ENCODE measurements around the gene MCC. TPM values are rescaled to one million over a fixed set of nuclear protein-coding genes. Genes with fewer than 3 reads are reported as not detected.
A peak's percentile ranks its signal among the peaks of the same experiment; 100 is the strongest.

MCC gene
- total RNA-seq, 1 donor from 2014 or later = 46.1 TPM

- Mint-ChIP-seq H3K27ac (ENCODE audit: unreplicated experiment) (no peak overlapping the region), H3K36me3 (ENCODE audit: unreplicated experiment) (peaks cover 4% of the 10 kb centered on the region)
- TF ChIP-seq, protein P1, sequence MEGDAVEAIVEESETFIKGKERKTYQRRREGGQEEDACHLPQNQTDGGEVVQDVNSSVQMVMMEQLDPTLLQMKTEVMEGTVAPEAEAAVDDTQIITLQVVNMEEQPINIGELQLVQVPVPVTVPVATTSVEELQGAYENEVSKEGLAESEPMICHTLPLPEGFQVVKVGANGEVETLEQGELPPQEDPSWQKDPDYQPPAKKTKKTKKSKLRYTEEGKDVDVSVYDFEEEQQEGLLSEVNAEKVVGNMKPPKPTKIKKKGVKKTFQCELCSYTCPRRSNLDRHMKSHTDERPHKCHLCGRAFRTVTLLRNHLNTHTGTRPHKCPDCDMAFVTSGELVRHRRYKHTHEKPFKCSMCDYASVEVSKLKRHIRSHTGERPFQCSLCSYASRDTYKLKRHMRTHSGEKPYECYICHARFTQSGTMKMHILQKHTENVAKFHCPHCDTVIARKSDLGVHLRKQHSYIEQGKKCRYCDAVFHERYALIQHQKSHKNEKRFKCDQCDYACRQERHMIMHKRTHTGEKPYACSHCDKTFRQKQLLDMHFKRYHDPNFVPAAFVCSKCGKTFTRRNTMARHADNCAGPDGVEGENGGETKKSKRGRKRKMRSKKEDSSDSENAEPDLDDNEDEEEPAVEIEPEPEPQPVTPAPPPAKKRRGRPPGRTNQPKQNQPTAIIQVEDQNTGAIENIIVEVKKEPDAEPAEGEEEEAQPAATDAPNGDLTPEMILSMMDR (IDR thresholded peaks at IDR 0.05; ENCODE audit: partially characterized antibody, unreplicated experiment) = no peak
These were observed 461.2 kb downstream of the MCC start for GRCh38 chr5:113027015-113027414.

GRCh38 chr5:113026211-113026610 is 462.0 kb downstream of the MCC start:
- H3K27me3 Mint-ChIP-seq (ENCODE audit: unreplicated experiment) = peaks cover 16% of the 10 kb centered on the region

More at GRCh38 chr5:113027015-113027414, 461.2 kb downstream of the MCC start:
- no peak for DNase-seq
- Mint-ChIP-seq H3K27me3 (ENCODE audit: unreplicated experiment) (peaks cover 16% of the 10 kb centered on the region), H3K4me1 (ENCODE audit: low read depth, unreplicated experiment) (peaks cover 16% of the 10 kb centered on the region), H3K9me3 (ENCODE audit: unreplicated experiment) (peaks cover 12% of the 10 kb centered on the region), H3K4me3 (ENCODE audit: unreplicated experiment) (no peak overlapping the region)

GRCh38 chr5:113025596-113025995 is 462.7 kb downstream of the MCC start:
- no peak for DNase-seq
- TF ChIP-seq, protein P1 (IDR thresholded peaks at IDR 0.05; ENCODE audit: partially characterized antibody, unreplicated experiment) = no peak
- Mint-ChIP-seq H3K27me3 (ENCODE audit: unreplicated experiment) (peaks cover 12% of the 10 kb centered on the region), H3K4me3 (ENCODE audit: unreplicated experiment) (no peak overlapping the region), H3K9me3 (ENCODE audit: unreplicated experiment) (peaks cover 12% of the 10 kb centered on the region), H3K27ac (ENCODE audit: unreplicated experiment) (peak overlapping the region; percentile 39), H3K36me3 (ENCODE audit: unreplicated experiment) (peaks cover 4% of the 10 kb centered on the region), H3K4me1 (ENCODE audit: low read depth, unreplicated experiment) (peaks cover 14% of the 10 kb centered on the region)

More at GRCh38 chr5:113026211-113026610, 462.0 kb downstream of the MCC start:
- no peak for DNase-seq
- H3K36me3 Mint-ChIP-seq (ENCODE audit: unreplicated experiment) = peaks cover 4% of the 10 kb centered on the region
- TF ChIP-seq, protein P1 (IDR thresholded peaks at IDR 0.05; ENCODE audit: partially characterized antibody, unreplicated experiment) = no peak
- H3K9me3 Mint-ChIP-seq (ENCODE audit: unreplicated experiment) = peaks cover 12% of the 10 kb centered on the region
- H3K4me3 Mint-ChIP-seq (ENCODE audit: unreplicated experiment) = no peak overlapping the region
- H3K4me1 Mint-ChIP-seq (ENCODE audit: low read depth, unreplicated experiment) = peaks cover 16% of the 10 kb centered on the region
- H3K27ac Mint-ChIP-seq (ENCODE audit: unreplicated experiment) = peak overlapping the region; percentile 39

DNA sequence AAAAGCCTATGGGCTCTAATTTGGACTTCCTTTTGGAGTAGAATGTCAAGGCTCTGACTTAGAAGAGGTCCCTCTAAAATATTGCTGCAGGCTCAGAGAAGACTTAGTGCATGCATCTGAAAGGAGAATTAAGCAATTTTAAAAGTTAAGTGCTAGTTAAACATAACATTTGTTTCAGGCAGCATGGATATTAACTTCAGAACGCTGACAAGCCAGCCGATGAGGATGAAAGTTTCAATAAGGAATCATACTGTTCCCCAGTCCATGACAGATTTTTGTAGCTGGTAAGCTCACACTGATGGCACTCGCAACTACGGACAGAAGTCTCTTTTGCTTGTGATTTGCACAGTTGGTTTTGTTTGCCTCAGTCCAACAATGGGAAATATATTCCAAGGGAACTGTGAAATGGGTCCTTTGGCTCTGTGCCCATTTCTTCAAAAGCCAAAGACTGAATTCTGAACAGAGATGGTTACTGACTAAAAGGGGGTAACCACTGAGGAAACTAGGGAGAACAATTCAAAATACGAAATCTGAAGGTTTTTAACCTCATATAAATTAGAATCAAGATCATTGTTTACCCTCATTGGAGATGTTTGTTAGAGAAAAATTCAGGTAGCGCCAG is 464.1 kb downstream of the MCC start:
- Mint-ChIP-seq H3K9me3 (ENCODE audit: unreplicated experiment) (peaks cover 7% of the 10 kb centered on the region), H3K27me3 (ENCODE audit: unreplicated experiment) (peaks cover 10% of the 10 kb centered on the region), H3K27ac (ENCODE audit: unreplicated experiment) (no peak overlapping the region), H3K36me3 (ENCODE audit: unreplicated experiment) (peaks cover 4% of the 10 kb centered on the region), H3K4me1 (ENCODE audit: low read depth, unreplicated experiment) (peaks cover 6% of the 10 kb centered on the region), H3K4me3 (ENCODE audit: unreplicated experiment) (no peak overlapping the region)
- TF ChIP-seq, protein P1 (IDR thresholded peaks at IDR 0.05; ENCODE audit: partially characterized antibody, unreplicated experiment) = no peak
- DNase-seq = no peak

DNA sequence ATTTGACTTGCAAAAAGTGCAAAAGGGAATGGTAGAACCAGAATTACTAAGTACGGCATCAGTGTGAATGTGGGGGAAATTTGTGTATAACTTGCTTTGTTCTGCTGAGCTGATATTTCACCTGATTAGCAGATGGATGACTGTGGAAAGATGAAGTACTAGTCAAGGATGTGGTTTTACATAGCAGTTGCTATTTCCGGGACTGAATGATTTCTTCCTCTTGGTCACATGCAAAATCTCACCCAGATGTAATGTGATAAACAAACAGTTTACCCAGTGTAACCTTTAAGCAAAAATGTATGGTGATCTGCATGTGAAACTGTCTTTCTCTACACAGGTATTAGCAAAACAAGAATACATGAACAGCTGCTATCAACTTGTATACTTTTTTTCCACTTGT is 465.6 kb downstream of the MCC start:
- Mint-ChIP-seq H3K27ac (ENCODE audit: unreplicated experiment) (no peak overlapping the region), H3K9me3 (ENCODE audit: unreplicated experiment) (peaks cover 7% of the 10 kb centered on the region), H3K4me1 (ENCODE audit: low read depth, unreplicated experiment) (peaks cover 6% of the 10 kb centered on the region), H3K4me3 (ENCODE audit: unreplicated experiment) (no peak overlapping the region), H3K27me3 (ENCODE audit: unreplicated experiment) (peaks cover 10% of the 10 kb centered on the region), H3K36me3 (ENCODE audit: unreplicated experiment) (peaks cover 4% of the 10 kb centered on the region)
- no peak for DNase-seq
- TF ChIP-seq, protein P1 (IDR thresholded peaks at IDR 0.05; ENCODE audit: partially characterized antibody, unreplicated experiment) = no peak
